Dendritic cell treated with granulocyte-macrophage colony-stimulating factor and Interleukin-4, amounts not matched to agents 40 ng/mL and 50 ng/mL, for 4 days (primary cell): ENCODE results near the gene SNAP47.
"Not testable (repeated sequence)": the region's sequence is repeated elsewhere in the genome, so short reads cannot be mapped to it uniquely, and the experiment has no call there.

Experiments used
- H3K27ac Mint-ChIP-seq: one replicate; pipeline ENCODE4 v1.8.0; 2022; ENCODE audit warnings: mild to moderate bottlenecking, mixed read lengths
- H3K27me3 Mint-ChIP-seq: one replicate; pipeline ENCODE4 v1.8.0; 2022; ENCODE audit warnings: mild to moderate bottlenecking, mixed read lengths
- H3K36me3 Mint-ChIP-seq: one replicate; pipeline ENCODE4 v1.8.0; 2022; ENCODE audit warnings: low read depth, mixed read lengths
- H3K4me1 Mint-ChIP-seq: one replicate; pipeline ENCODE4 v1.8.0; 2022; ENCODE audit warnings: low read depth, mixed read lengths
- H3K4me3 Mint-ChIP-seq: one replicate; pipeline ENCODE4 v1.8.0; 2022; ENCODE audit warnings: mild to moderate bottlenecking, moderate library complexity, mixed read lengths
- H3K9me3 Mint-ChIP-seq: one replicate; pipeline ENCODE4 v1.8.0; 2022; ENCODE audit warnings: mixed read lengths
- intact Hi-C: fragments of 100-400 bp; cut with micrococcal nuclease; formaldehyde crosslinking; loops from one replicate; pipeline ENCODE4 v1.15.0; 2022

SNAP47 gene

GRCh38 chr1:227734856-227735538, at the start of gene SNAP47, which contains the start of gene JMJD4:
SNAP47 (plus strand) TSS chr1:227735435; CDS start chr1:227747737, 12,302 bp downstream.
JMJD4 (minus strand) TSS chr1:227735302; CDS start chr1:227735273, 29 bp downstream.
- peaks cover 36% of the 10 kb centered on the region for H3K4me1 Mint-ChIP-seq
- intact Hi-C loops = loop anchor here (1.0 kb wide), 1 partner anchor 172 kb away; the partner anchor contains the start of gene ZNF678
- peaks cover 45% of the 10 kb centered on the region for H3K36me3 Mint-ChIP-seq
- no peaks in the 10 kb centered on the region for H3K27me3 Mint-ChIP-seq
- H3K4me3 Mint-ChIP-seq = peak within 1 kb of the TSS; percentile 87
- no peaks in the 10 kb centered on the region for H3K9me3 Mint-ChIP-seq
- peak within 1 kb of the TSS; percentile 80 for H3K27ac Mint-ChIP-seq

- H3K9me3 Mint-ChIP-seq = peaks cover 85% of the 10 kb centered on the region
- H3K36me3 Mint-ChIP-seq = no peaks in the 10 kb centered on the region
- no peak overlapping the region for H3K27ac Mint-ChIP-seq
- no peaks in the 10 kb centered on the region for H3K27me3 Mint-ChIP-seq
- H3K4me1 Mint-ChIP-seq = no peaks in the 10 kb centered on the region
- intact Hi-C loops = no loop called here
- H3K4me3 Mint-ChIP-seq = no peak overlapping the region
Measured at GRCh38 chr1:227685807-227686206, 49.4 kb upstream of the SNAP47 start.

- Mint-ChIP-seq H3K9me3 (peaks cover 58% of the 10 kb centered on the region), H3K27ac (no peak overlapping the region), H3K36me3 (no peaks in the 10 kb centered on the region), H3K4me1 (no peaks in the 10 kb centered on the region), H3K27me3 (no peaks in the 10 kb centered on the region), H3K4me3 (no peak overlapping the region)
- intact Hi-C loops = no loop called here
Measured at GRCh38 chr1:227697321-227697864, 37.8 kb upstream of the SNAP47 start.

- intact Hi-C loops, H3K27ac Mint-ChIP-seq, H3K4me3 Mint-ChIP-seq, H3K4me1 Mint-ChIP-seq, H3K36me3 Mint-ChIP-seq, H3K27me3 Mint-ChIP-seq: not testable (repeated sequence)
- H3K9me3 Mint-ChIP-seq = peaks cover 26% of the 10 kb centered on the region
Measured at GRCh38 chr1:227701631-227702030, 33.6 kb upstream of the SNAP47 start.

- intact Hi-C loops = no loop called here
- no peaks in the 10 kb centered on the region for H3K4me1 Mint-ChIP-seq
- H3K36me3 Mint-ChIP-seq = no peaks in the 10 kb centered on the region
- no peak overlapping the region for H3K27ac Mint-ChIP-seq
- H3K4me3 Mint-ChIP-seq = no peak overlapping the region
- no peaks in the 10 kb centered on the region for H3K27me3 Mint-ChIP-seq
- H3K9me3 Mint-ChIP-seq = peaks cover 57% of the 10 kb centered on the region
Measured at GRCh38 chr1:227707846-227708245, 27.4 kb upstream of the SNAP47 start.

GRCh38 chr1:227709451-227709850, 25.8 kb upstream of the SNAP47 start:
- Mint-ChIP-seq H3K27me3 (no peaks in the 10 kb centered on the region), H3K9me3 (peaks cover 73% of the 10 kb centered on the region), H3K4me3 (no peak overlapping the region), H3K36me3 (no peaks in the 10 kb centered on the region), H3K4me1 (no peaks in the 10 kb centered on the region), H3K27ac (no peak overlapping the region)
- intact Hi-C loops = no loop called here

GRCh38 chr1:227710474-227710873, 24.8 kb upstream of the SNAP47 start:
- intact Hi-C loops, H3K27ac Mint-ChIP-seq, H3K27me3 Mint-ChIP-seq, H3K36me3 Mint-ChIP-seq, H3K4me3 Mint-ChIP-seq, H3K4me1 Mint-ChIP-seq: not testable (repeated sequence)
- H3K9me3 Mint-ChIP-seq = peaks cover 83% of the 10 kb centered on the region

- intact Hi-C loops = no loop called here
- Mint-ChIP-seq H3K4me1 (no peaks in the 10 kb centered on the region), H3K36me3 (no peaks in the 10 kb centered on the region), H3K27me3 (no peaks in the 10 kb centered on the region), H3K9me3 (peaks cover 81% of the 10 kb centered on the region), H3K27ac (no peak overlapping the region), H3K4me3 (no peak overlapping the region)
Measured at GRCh38 chr1:227712648-227713047, 22.6 kb upstream of the SNAP47 start.

- Mint-ChIP-seq H3K4me1 (no peaks in the 10 kb centered on the region), H3K9me3 (peaks cover 84% of the 10 kb centered on the region), H3K36me3 (no peaks in the 10 kb centered on the region), H3K27me3 (no peaks in the 10 kb centered on the region), H3K4me3 (no peak overlapping the region), H3K27ac (no peak overlapping the region)
- intact Hi-C loops = no loop called here
Measured at GRCh38 chr1:227718932-227719331, 16.3 kb upstream of the SNAP47 start.

- H3K4me3 Mint-ChIP-seq = no peak overlapping the region
- H3K27me3 Mint-ChIP-seq = peaks cover 25% of the 10 kb centered on the region
- intact Hi-C loops = no loop called here
- H3K27ac Mint-ChIP-seq = no peak overlapping the region
- H3K36me3 Mint-ChIP-seq = no peaks in the 10 kb centered on the region
- peaks cover 59% of the 10 kb centered on the region for H3K9me3 Mint-ChIP-seq
- peaks cover 18% of the 10 kb centered on the region for H3K4me1 Mint-ChIP-seq
Measured at GRCh38 chr1:227723474-227723873, 11.8 kb upstream of the SNAP47 start.

- H3K4me3 Mint-ChIP-seq = no peak overlapping the region
- intact Hi-C loops = no loop called here
- peaks cover 45% of the 10 kb centered on the region for H3K9me3 Mint-ChIP-seq
- H3K27me3 Mint-ChIP-seq = peaks cover 38% of the 10 kb centered on the region
- H3K36me3 Mint-ChIP-seq = no peaks in the 10 kb centered on the region
- no peak overlapping the region for H3K27ac Mint-ChIP-seq
- peaks cover 28% of the 10 kb centered on the region for H3K4me1 Mint-ChIP-seq
Measured at GRCh38 chr1:227725046-227725445, 10.2 kb upstream of the SNAP47 start.

- peaks cover 5% of the 10 kb centered on the region for H3K36me3 Mint-ChIP-seq
Measured at GRCh38 chr1:227726318-227726717, 8.9 kb upstream of the SNAP47 start.

GRCh38 chr1:227726924-227727599, 8.2 kb upstream of the SNAP47 start:
- peaks cover 38% of the 10 kb centered on the region for H3K27me3 Mint-ChIP-seq
- H3K4me1 Mint-ChIP-seq = peaks cover 32% of the 10 kb centered on the region
- intact Hi-C loops = no loop called here
- peaks cover 12% of the 10 kb centered on the region for H3K36me3 Mint-ChIP-seq
- H3K27ac Mint-ChIP-seq = no peak overlapping the region
- H3K4me3 Mint-ChIP-seq = no peak overlapping the region
- H3K9me3 Mint-ChIP-seq = peaks cover 25% of the 10 kb centered on the region

More at GRCh38 chr1:227726318-227726717, 8.9 kb upstream of the SNAP47 start:
- Mint-ChIP-seq H3K27me3 (peaks cover 38% of the 10 kb centered on the region), H3K4me1 (peaks cover 32% of the 10 kb centered on the region), H3K9me3 (peaks cover 32% of the 10 kb centered on the region), H3K4me3 (no peak overlapping the region), H3K27ac (no peak overlapping the region)
- intact Hi-C loops = no loop called here
